ENCODE data around the gene CFHR2.

CFHR2 gene

DNA sequence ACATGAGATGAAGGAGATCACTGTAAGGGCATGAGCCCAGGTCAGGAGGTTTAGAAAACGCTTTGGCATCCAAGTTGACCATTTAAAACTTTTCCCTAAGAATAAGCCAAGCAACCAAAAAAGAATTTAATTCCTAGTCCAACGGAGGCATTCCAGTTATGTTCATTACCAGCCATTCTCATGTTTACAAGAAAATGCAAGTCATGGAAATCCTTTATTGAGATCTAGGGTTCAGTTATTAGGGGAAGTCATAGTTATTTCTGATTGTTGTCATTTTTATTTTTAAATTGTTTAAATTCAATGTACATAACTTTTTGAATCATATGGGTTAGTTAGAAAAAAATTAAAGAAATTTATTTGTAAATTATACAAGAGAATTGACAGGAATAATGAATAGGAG, 58.3 kb downstream of the CFHR2 start:
- no peak for DNase-seq (ENCODE audit: low read depth)

GRCh38 chr1:197003132-197003531, 59.6 kb downstream of the CFHR2 start:
- no peak for DNase-seq (ENCODE audit: low read depth)

DNA sequence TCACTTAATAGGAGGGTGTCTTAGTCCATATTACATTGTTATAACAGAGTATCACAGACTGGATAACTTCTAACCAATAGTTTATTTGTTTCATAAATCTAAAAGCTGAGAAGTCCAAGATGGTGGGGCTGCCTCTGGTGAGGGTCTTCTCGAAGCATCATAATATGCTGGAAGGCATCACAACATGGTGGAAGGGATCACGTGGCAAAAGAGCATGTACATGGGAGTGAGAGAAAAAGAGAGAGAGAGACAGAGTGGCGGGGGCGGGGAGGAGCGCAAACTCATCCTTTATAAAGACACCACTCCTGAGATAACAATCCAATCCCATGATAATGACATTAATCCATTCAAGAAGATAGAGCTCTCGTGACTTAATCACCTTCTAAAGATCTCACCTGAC, 65.3 kb downstream of the CFHR2 start:
- no peak for DNase-seq (ENCODE audit: low read depth)

Data from amniotic epithelial cell (primary cell).